Iris pigment epithelial cell (primary cell): ENCODE measurements around the gene CMTM6.
A peak's percentile ranks its signal among the peaks of the same experiment; 100 is the strongest.
"Not testable (repeated sequence)": the region's sequence is repeated elsewhere in the genome, so short reads cannot be mapped to it uniquely, and the experiment has no call there.

Experiments
- DNase-seq: peaks from one replicate; pipeline ENCODE4 v3.0.0-alpha.2; 2011; ENCODE audit warnings: low read depth

CMTM6 gene

GRCh38 chr3:32499585-32499984 lies 3.1 kb downstream of the CMTM6 start:
- DNase-seq = no peak

- no peak for DNase-seq
Measured at GRCh38 chr3:32498992-32499391, 3.7 kb downstream of the CMTM6 start.

GRCh38 chr3:32498252-32498651 lies 4.4 kb downstream of the CMTM6 start:
- no peak for DNase-seq

- DNase-seq = no peak
Measured at GRCh38 chr3:32495609-32496008, 7.0 kb downstream of the CMTM6 start.

GRCh38 chr3:32495085-32495484 lies 7.6 kb downstream of the CMTM6 start:
- DNase-seq = no peak

- peak; percentile 69 for DNase-seq
Measured at GRCh38 chr3:32493437-32494414, 8.9 kb downstream of the CMTM6 start.

- DNase-seq = peak; percentile 66
Measured at GRCh38 chr3:32492684-32493436, 9.8 kb downstream of the CMTM6 start.

- DNase-seq = no peak
Measured at GRCh38 chr3:32488474-32489008, 14.1 kb downstream of the CMTM6 start.

- DNase-seq = no peak
Measured at GRCh38 chr3:32487781-32488473, 14.7 kb downstream of the CMTM6 start.

- DNase-seq = no peak
Measured at GRCh38 chr3:32484436-32484835, 18.2 kb downstream of the CMTM6 start.

GRCh38 chr3:32483772-32484171 lies 18.9 kb downstream of the CMTM6 start:
- no peak for DNase-seq

GRCh38 chr3:32482693-32483092 lies 20.0 kb downstream of the CMTM6 start:
- no peak for DNase-seq

GRCh38 chr3:32481791-32482631 lies 20.6 kb downstream of the CMTM6 start:
- DNase-seq = no peak

- peak; percentile 32 for DNase-seq
Measured at GRCh38 chr3:32480604-32481003, 22.0 kb downstream of the CMTM6 start.

- DNase-seq = no peak
Measured at GRCh38 chr3:32474201-32474600, 28.5 kb downstream of the CMTM6 start.

- DNase-seq = not testable (repeated sequence)
Measured at GRCh38 chr3:32472151-32472550, 30.5 kb downstream of the CMTM6 start.

- DNase-seq = no peak
Measured at GRCh38 chr3:32471246-32471645, 31.4 kb downstream of the CMTM6 start.

GRCh38 chr3:32470362-32470761 lies 32.3 kb downstream of the CMTM6 start:
- DNase-seq = no peak

GRCh38 chr3:32469151-32469874 lies 33.3 kb downstream of the CMTM6 start:
- no peak for DNase-seq

GRCh38 chr3:32467333-32468070 lies 35.1 kb downstream of the CMTM6 start:
- DNase-seq = peak; percentile 60
